ENCODE measurements around the gene TRPC1.

TRPC1 gene

DNA sequence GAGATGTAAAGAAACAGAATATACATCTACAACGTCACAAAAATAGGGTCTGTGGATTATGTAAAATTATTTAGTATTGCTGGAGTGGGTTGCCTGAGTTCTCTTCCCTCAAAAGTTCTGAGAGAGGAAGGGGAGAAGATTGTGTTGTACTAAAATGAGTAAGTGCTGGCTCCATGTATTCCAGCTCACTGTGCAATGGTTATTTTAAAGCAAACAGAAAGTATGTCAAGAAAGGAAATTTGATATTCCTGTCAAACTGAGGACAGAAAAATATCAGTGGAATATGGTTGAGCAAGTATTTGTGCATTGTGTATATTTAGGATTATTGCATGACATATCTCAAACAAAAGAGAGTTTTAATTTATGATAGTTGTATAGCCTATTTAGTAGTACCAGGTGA is 2.2 kb downstream of the TRPC1 start:
- TF ChIP-seq POLR2AphosphoS5 (IDR thresholded peaks at IDR 0.05; ENCODE audit: low read depth, low read length): no peak
- TF ChIP-seq, protein P1, sequence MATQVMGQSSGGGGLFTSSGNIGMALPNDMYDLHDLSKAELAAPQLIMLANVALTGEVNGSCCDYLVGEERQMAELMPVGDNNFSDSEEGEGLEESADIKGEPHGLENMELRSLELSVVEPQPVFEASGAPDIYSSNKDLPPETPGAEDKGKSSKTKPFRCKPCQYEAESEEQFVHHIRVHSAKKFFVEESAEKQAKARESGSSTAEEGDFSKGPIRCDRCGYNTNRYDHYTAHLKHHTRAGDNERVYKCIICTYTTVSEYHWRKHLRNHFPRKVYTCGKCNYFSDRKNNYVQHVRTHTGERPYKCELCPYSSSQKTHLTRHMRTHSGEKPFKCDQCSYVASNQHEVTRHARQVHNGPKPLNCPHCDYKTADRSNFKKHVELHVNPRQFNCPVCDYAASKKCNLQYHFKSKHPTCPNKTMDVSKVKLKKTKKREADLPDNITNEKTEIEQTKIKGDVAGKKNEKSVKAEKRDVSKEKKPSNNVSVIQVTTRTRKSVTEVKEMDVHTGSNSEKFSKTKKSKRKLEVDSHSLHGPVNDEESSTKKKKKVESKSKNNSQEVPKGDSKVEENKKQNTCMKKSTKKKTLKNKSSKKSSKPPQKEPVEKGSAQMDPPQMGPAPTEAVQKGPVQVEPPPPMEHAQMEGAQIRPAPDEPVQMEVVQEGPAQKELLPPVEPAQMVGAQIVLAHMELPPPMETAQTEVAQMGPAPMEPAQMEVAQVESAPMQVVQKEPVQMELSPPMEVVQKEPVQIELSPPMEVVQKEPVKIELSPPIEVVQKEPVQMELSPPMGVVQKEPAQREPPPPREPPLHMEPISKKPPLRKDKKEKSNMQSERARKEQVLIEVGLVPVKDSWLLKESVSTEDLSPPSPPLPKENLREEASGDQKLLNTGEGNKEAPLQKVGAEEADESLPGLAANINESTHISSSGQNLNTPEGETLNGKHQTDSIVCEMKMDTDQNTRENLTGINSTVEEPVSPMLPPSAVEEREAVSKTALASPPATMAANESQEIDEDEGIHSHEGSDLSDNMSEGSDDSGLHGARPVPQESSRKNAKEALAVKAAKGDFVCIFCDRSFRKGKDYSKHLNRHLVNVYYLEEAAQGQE (IDR thresholded peaks at IDR 0.05; ENCODE audit: insufficient read depth in 1 of 2, low read depth in 2 of 2, low read length in 2 of 2): no peak
- TF ChIP-seq TAF1 (IDR thresholded peaks at IDR 0.05; ENCODE audit: borderline replicate concordance, insufficient read depth, low read length): no peak
- TF ChIP-seq SIN3A (IDR thresholded peaks at IDR 0.05; ENCODE audit: borderline replicate concordance, insufficient read depth, low read length): no peak
- TF ChIP-seq FOXP2 (optimal IDR thresholded peaks at IDR 0.05; ENCODE audit: borderline replicate concordance, extremely low read depth, extremely low read length, insufficient read depth): no peak

DNA sequence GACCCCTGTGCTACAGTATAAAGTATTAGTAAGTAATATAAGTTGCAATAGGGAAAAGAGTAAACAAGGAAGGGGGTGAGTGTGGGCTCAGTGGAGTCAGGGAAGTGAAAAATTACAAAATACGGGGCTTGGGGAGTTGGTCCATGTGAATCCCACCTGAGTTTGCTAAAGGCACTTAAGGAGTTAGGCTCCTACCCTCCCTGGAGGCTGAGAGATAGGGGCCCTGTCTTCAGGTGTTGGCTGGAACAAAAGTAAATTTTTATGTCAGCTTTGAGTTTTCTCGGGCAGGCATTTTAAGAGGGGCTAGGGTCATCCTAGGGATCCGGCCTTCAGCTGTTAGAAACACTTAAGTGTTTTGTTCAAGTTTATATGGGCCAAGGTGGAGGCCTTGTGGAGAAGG is 8.2 kb downstream of the TRPC1 start:
- TF ChIP-seq, protein P1 (IDR thresholded peaks at IDR 0.05; ENCODE audit: insufficient read depth in 1 of 2, low read depth in 2 of 2, low read length in 2 of 2): no peak
- TF ChIP-seq FOXP2 (optimal IDR thresholded peaks at IDR 0.05; ENCODE audit: borderline replicate concordance, extremely low read depth, extremely low read length, insufficient read depth): no peak
- no peak for TF ChIP-seq SIN3A (IDR thresholded peaks at IDR 0.05; ENCODE audit: borderline replicate concordance, insufficient read depth, low read length)
- no peak for TF ChIP-seq POLR2AphosphoS5 (IDR thresholded peaks at IDR 0.05; ENCODE audit: low read depth, low read length)
- no peak for TF ChIP-seq TAF1 (IDR thresholded peaks at IDR 0.05; ENCODE audit: borderline replicate concordance, insufficient read depth, low read length)

DNA sequence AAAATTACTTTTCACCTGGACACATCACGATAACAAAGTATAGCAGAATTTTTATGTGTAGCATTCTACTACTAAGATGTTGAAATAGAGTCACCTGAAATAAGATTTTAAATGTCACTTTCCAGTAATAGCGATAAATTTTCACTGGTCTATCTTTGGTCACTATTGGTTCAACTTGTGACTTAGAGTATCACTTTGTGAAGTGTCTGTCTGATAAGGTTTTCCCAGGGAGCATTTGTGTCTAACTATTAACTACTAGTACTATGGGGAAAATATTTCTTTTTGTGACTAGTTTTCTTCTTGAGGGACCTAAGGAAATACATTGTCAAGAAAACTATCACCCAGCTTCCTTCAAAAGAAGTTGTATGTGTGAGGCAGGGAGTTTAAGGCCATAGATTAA is 11.0 kb downstream of the TRPC1 start:
- no peak for TF ChIP-seq SIN3A (IDR thresholded peaks at IDR 0.05; ENCODE audit: borderline replicate concordance, insufficient read depth, low read length)
- no peak for TF ChIP-seq FOXP2 (optimal IDR thresholded peaks at IDR 0.05; ENCODE audit: borderline replicate concordance, extremely low read depth, extremely low read length, insufficient read depth)
- TF ChIP-seq, protein P1 (IDR thresholded peaks at IDR 0.05; ENCODE audit: insufficient read depth in 1 of 2, low read depth in 2 of 2, low read length in 2 of 2): no peak
- no peak for TF ChIP-seq POLR2AphosphoS5 (IDR thresholded peaks at IDR 0.05; ENCODE audit: low read depth, low read length)
- no peak for TF ChIP-seq TAF1 (IDR thresholded peaks at IDR 0.05; ENCODE audit: borderline replicate concordance, insufficient read depth, low read length)

DNA sequence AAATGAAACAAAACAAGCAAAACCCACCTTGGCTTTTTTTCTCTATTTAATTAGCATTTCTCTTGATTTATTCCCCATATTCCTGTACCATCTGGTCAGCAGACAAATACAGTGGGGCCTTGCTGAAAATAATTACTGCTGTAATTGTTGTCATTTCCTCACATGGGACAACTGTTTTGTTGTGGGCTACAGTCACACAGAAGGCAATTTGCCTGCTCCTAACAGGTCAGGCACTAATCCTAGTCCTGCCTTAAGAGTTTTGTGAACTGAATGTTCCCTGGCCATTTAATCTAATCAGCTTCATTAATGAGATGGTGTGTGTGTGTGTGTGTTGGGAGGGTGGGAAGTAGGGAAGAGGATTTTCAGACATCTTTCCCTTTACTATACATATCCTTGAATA is 11.6 kb downstream of the TRPC1 start:
- no peak for TF ChIP-seq TAF1 (IDR thresholded peaks at IDR 0.05; ENCODE audit: borderline replicate concordance, insufficient read depth, low read length)
- no peak for TF ChIP-seq POLR2AphosphoS5 (IDR thresholded peaks at IDR 0.05; ENCODE audit: low read depth, low read length)
- TF ChIP-seq SIN3A (IDR thresholded peaks at IDR 0.05; ENCODE audit: borderline replicate concordance, insufficient read depth, low read length): no peak
- TF ChIP-seq FOXP2 (optimal IDR thresholded peaks at IDR 0.05; ENCODE audit: borderline replicate concordance, extremely low read depth, extremely low read length, insufficient read depth): no peak
- TF ChIP-seq, protein P1 (IDR thresholded peaks at IDR 0.05; ENCODE audit: insufficient read depth in 1 of 2, low read depth in 2 of 2, low read length in 2 of 2): no peak

DNA sequence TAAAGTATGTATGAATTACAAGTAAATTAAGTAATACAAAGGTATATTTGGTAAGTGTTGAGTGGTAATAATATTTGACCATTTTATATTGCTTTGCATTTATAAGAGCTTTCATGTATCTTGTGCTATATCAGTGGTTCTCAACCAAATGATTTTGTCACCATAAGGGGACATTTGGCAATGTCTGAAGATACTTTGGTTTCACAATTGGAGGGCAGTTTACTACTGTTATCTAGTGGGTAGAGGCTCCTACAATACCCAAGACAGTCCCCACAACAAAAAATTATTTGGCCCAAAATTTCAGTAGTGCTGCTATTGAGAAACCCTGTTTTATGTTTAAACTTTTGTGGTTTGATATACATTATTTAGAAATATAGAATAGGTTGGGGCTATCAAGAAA is 14.6 kb downstream of the TRPC1 start:
- TF ChIP-seq, protein P1 (IDR thresholded peaks at IDR 0.05; ENCODE audit: insufficient read depth in 1 of 2, low read depth in 2 of 2, low read length in 2 of 2): no peak
- no peak for TF ChIP-seq POLR2AphosphoS5 (IDR thresholded peaks at IDR 0.05; ENCODE audit: low read depth, low read length)
- TF ChIP-seq FOXP2 (optimal IDR thresholded peaks at IDR 0.05; ENCODE audit: borderline replicate concordance, extremely low read depth, extremely low read length, insufficient read depth): no peak
- no peak for TF ChIP-seq TAF1 (IDR thresholded peaks at IDR 0.05; ENCODE audit: borderline replicate concordance, insufficient read depth, low read length)
- TF ChIP-seq SIN3A (IDR thresholded peaks at IDR 0.05; ENCODE audit: borderline replicate concordance, insufficient read depth, low read length): no peak

All from PFSK-1 (cell line).